ENCODE data around the gene NWD2. TPM values are rescaled to one million over a fixed set of nuclear protein-coding genes. Genes with fewer than 3 reads are reported as not detected.
"Not testable (repeated sequence)": the region's sequence is repeated elsewhere in the genome, so short reads cannot be mapped to it uniquely, and the experiment has no call there.

The NWD2 gene
- total RNA-seq, 2 experiments from 2014 or later: not detected

GRCh38 chr4:37480509-37480908, 236.0 kb downstream of the NWD2 start:
- Mint-ChIP-seq H3K4me1 (ENCODE audit: low read depth) (peaks cover 5% of the 10 kb centered on the region), H3K27me3 (ENCODE audit: low read depth) (peaks cover 23% of the 10 kb centered on the region), H3K27ac (no peak overlapping the region), H3K9me3 (peaks cover 5% of the 10 kb centered on the region), H3K4me3 (no peak overlapping the region), H3K36me3 (ENCODE audit: low read depth) (no peaks in the 10 kb centered on the region)
- intact Hi-C loops (cut with micrococcal nuclease): no loop called here
- CTCF ChIA-PET: no interaction called here
- DNase-seq: no peak

DNA sequence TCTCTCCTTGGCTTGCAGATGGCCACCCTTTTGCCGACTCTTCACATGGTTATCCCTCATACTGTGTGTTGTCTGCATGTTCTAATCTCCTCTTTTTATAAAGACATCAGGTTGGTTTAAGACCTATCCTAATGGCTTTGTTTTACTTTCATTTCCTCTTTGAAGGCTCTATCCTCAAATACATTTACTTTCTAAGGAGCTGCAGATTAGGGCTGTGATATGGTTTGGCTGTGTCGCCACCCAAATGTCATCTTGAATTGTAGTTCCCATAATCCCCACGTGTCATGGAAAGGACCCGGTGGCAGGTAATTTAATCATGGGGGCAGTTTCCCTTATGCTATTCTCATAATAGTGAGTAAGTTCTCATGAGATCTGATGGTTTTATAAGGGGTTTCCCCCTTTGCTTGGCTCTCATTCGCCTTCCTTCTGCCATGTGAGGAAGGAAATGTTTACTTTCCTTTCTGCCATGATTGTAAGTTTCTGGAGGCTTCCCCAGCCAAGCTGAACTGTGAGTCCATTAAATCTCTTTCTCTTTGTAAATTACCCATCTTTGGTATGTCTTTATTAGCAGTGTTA, 237.1 kb downstream of the NWD2 start:
- no peak overlapping the region for H3K27ac Mint-ChIP-seq
- H3K27me3 Mint-ChIP-seq (ENCODE audit: low read depth): peaks cover 17% of the 10 kb centered on the region
- H3K4me1 Mint-ChIP-seq (ENCODE audit: low read depth): peaks cover 5% of the 10 kb centered on the region
- H3K36me3 Mint-ChIP-seq (ENCODE audit: low read depth): no peaks in the 10 kb centered on the region
- H3K9me3 Mint-ChIP-seq: peaks cover 5% of the 10 kb centered on the region
- intact Hi-C loops (cut with micrococcal nuclease): no loop called here
- no peak overlapping the region for H3K4me3 Mint-ChIP-seq
- peak; percentile 29 for DNase-seq
- CTCF ChIA-PET: no interaction called here

DNA sequence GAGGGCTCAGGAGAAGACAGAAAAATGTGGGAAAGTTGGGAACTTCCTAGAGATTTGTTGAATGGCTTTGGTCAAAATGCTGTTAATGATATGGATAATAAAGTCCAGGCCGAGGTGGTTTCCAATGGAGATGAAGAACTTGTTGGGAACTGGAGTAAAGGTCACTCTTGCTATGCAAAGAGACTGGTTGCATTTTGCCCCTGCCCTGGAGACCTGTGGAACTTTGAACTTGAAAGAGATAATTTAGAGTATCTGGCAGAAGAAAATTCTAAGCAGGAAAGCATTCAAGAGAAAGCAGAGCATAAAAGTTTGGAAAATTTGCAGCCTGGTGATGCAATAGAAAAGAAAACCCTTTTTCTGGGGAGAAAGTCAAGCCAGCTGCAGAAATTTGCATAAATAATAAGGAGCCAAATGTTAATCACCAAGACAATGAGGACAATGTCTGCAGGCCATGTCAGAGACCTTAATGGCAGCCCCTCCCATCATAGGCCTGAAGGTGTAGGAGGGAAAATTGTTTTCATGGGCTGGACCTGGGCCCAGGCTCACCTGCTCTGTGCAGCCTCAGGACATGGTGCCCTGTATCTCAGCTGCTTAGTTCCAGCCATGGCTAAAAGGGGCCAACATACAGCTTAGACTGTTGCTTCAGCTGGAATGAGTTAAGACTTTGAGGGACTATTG, 237.8 kb downstream of the NWD2 start:
- no peaks in the 10 kb centered on the region for H3K36me3 Mint-ChIP-seq (ENCODE audit: low read depth)
- CTCF ChIA-PET: no interaction called here
- intact Hi-C loops (cut with micrococcal nuclease): no loop called here

DNA sequence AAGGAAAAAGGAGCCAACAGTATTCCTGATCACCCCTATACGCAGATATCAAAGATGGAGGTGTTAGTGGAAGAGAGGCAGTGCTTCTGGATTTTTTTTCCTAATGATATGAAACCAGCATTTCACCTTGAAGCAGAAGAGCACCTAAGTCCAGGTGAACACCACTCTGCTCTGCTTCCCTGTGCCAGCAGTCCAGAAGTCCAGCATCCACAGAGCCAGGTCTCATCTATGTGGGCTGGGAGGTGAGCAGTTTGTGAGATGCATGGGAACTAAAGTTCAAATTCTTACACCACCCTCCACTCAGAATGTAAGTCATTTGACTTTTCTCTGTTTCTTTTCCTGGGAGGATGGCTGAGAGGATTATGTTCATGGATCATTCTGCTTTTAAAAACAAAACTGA, 239.1 kb downstream of the NWD2 start:
- no peak overlapping the region for H3K4me3 Mint-ChIP-seq
- H3K4me1 Mint-ChIP-seq (ENCODE audit: low read depth): peaks cover 5% of the 10 kb centered on the region
- peaks cover 14% of the 10 kb centered on the region for H3K27me3 Mint-ChIP-seq (ENCODE audit: low read depth)
- H3K27ac Mint-ChIP-seq: no peak overlapping the region
- DNase-seq: no peak
- intact Hi-C loops (cut with micrococcal nuclease): no loop called here
- peaks cover 5% of the 10 kb centered on the region for H3K9me3 Mint-ChIP-seq
- CTCF ChIA-PET: no interaction called here
- no peaks in the 10 kb centered on the region for H3K36me3 Mint-ChIP-seq (ENCODE audit: low read depth)

More for the DNA sequence above, 237.8 kb downstream of the NWD2 start:
- DNase-seq: no peak
- H3K27ac Mint-ChIP-seq: no peak overlapping the region
- peaks cover 5% of the 10 kb centered on the region for H3K9me3 Mint-ChIP-seq
- peaks cover 17% of the 10 kb centered on the region for H3K27me3 Mint-ChIP-seq (ENCODE audit: low read depth)
- no peak overlapping the region for H3K4me3 Mint-ChIP-seq
- H3K4me1 Mint-ChIP-seq (ENCODE audit: low read depth): peaks cover 5% of the 10 kb centered on the region

- Mint-ChIP-seq H3K36me3 (ENCODE audit: low read depth) (no peaks in the 10 kb centered on the region), H3K27ac (no peak overlapping the region), H3K4me1 (ENCODE audit: low read depth) (peaks cover 5% of the 10 kb centered on the region), H3K4me3 (no peak overlapping the region), H3K27me3 (ENCODE audit: low read depth) (peaks cover 2% of the 10 kb centered on the region), H3K9me3 (peaks cover 5% of the 10 kb centered on the region)
- no peak for DNase-seq
- CTCF ChIA-PET: no interaction called here
- intact Hi-C loops (cut with micrococcal nuclease): no loop called here
These were observed 241.6 kb downstream of the NWD2 start for GRCh38 chr4:37486166-37486565.

DNA sequence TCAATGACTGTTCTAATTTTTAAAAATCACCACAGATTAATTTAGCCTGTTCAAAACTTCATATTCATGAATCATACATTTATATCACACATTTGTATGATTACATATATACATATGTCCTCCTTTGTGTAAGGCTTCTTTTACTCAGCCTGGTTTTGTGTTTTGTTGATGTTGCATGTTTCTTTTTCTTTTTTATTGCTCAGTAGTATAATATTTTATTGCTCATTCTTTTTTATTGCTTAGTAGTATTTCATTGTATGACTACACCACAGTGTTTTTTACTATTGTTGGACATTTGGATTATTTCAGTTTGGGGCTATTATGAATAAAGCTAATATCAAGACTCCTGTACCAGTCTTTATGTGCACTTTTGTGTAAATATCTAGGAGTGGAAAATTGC, 243.1 kb downstream of the NWD2 start:
- intact Hi-C loops (cut with micrococcal nuclease): no loop called here
- Mint-ChIP-seq H3K9me3 (peaks cover 2% of the 10 kb centered on the region), H3K4me1 (ENCODE audit: low read depth) (no peaks in the 10 kb centered on the region), H3K27ac (no peak overlapping the region), H3K36me3 (ENCODE audit: low read depth) (no peaks in the 10 kb centered on the region), H3K4me3 (no peak overlapping the region), H3K27me3 (ENCODE audit: low read depth) (no peaks in the 10 kb centered on the region)
- DNase-seq: no peak
- CTCF ChIA-PET: no interaction called here

- Mint-ChIP-seq H3K9me3 (no peaks in the 10 kb centered on the region), H3K27ac (no peak overlapping the region), H3K36me3 (ENCODE audit: low read depth) (no peaks in the 10 kb centered on the region), H3K27me3 (ENCODE audit: low read depth) (peaks cover 3% of the 10 kb centered on the region), H3K4me3 (no peak overlapping the region), H3K4me1 (ENCODE audit: low read depth) (no peaks in the 10 kb centered on the region)
- CTCF ChIA-PET: no interaction called here
- no peak for DNase-seq
- intact Hi-C loops (cut with micrococcal nuclease): no loop called here
These were observed 245.2 kb downstream of the NWD2 start for GRCh38 chr4:37489697-37490096.

GRCh38 chr4:37490391-37491347, 246.1 kb downstream of the NWD2 start:
- intact Hi-C loops (cut with micrococcal nuclease): no loop called here
- CTCF ChIA-PET: no interaction called here
- H3K36me3 Mint-ChIP-seq (ENCODE audit: low read depth): no peaks in the 10 kb centered on the region
- H3K27me3 Mint-ChIP-seq (ENCODE audit: low read depth): peaks cover 3% of the 10 kb centered on the region
- peaks cover 4% of the 10 kb centered on the region for H3K9me3 Mint-ChIP-seq
- no peaks in the 10 kb centered on the region for H3K4me1 Mint-ChIP-seq (ENCODE audit: low read depth)
- H3K4me3 Mint-ChIP-seq: no peak overlapping the region
- no peak for DNase-seq
- no peak overlapping the region for H3K27ac Mint-ChIP-seq

- H3K27ac Mint-ChIP-seq; DNase-seq; H3K4me3 Mint-ChIP-seq; CTCF ChIA-PET; intact Hi-C loops (cut with micrococcal nuclease); H3K36me3 Mint-ChIP-seq (ENCODE audit: low read depth); H3K4me1 Mint-ChIP-seq (ENCODE audit: low read depth): not testable (repeated sequence)
- Mint-ChIP-seq H3K27me3 (ENCODE audit: low read depth) (peaks cover 13% of the 10 kb centered on the region), H3K9me3 (peaks cover 16% of the 10 kb centered on the region)
These were observed 250.8 kb downstream of the NWD2 start for GRCh38 chr4:37495353-37495752.

Small RNAs within 50 kb of the gene (microRNA-seq; reads per million reads assigned to microRNA genes)
- not detected for gene MIR4801 (ENCODE audit: borderline microRNAs expressed, borderline replicate concordance)

Data from activated naive CD4-positive, alpha-beta T cell treated with anti-CD3 and anti-CD28 coated beads for 36 hours (primary cell).